Measurements from ENCODE around the gene ITGA3.

Gene ITGA3

GRCh38 chr17:50133028-50133768 is 77.3 kb downstream of the ITGA3 start:
- no peak for DNase-seq

GRCh38 chr17:50133769-50134099 is 77.8 kb downstream of the ITGA3 start:
- no peak for DNase-seq

GRCh38 chr17:50134206-50135110 is 78.5 kb downstream of the ITGA3 start:
- no peak for DNase-seq

GRCh38 chr17:50135316-50136095 is 79.6 kb downstream of the ITGA3 start:
- no peak for DNase-seq

- no peak for DNase-seq
These were observed 80.3 kb downstream of the ITGA3 start for GRCh38 chr17:50136096-50136687.

GRCh38 chr17:50137042-50137441 is 81.1 kb downstream of the ITGA3 start:
- DNase-seq: no peak

GRCh38 chr17:50139185-50139783 is 83.4 kb downstream of the ITGA3 start:
- no peak for DNase-seq
